K562 (cell line): ENCODE measurements around the gene GLCCI1. TPM values are rescaled to one million over a fixed set of nuclear protein-coding genes. Genes with fewer than 3 reads are reported as not detected.
A peak's percentile ranks its signal among the peaks of the same experiment; 100 is the strongest.

Source experiments
- CBX2 ChIP-seq: fragments of 200-600 bp; sonication (generic); IDR thresholded peaks from one replicate; pipeline ENCODE4 v1.6.1; 2012; ENCODE audit warnings: mild to moderate bottlenecking, low read length, inconsistent platforms; ENCODE audit not compliant: insufficient read depth, poor library complexity, severe bottlenecking
- CHD7 ChIP-seq: fragments of 200-600 bp; sonication (generic); IDR thresholded peaks from one replicate; pipeline ENCODE4 v1.6.1; 2012; ENCODE audit warnings: mild to moderate bottlenecking, low read depth, low read length, inconsistent platforms
- CTBP1 ChIP-seq: fragments of 450-650 bp; IDR thresholded peaks from 2 replicates; pipeline ENCODE4 v1.6.1; 2016; ENCODE audit warnings: borderline replicate concordance
- DPF2 ChIP-seq: fragments of 450-650 bp; IDR thresholded peaks from 2 replicates; pipeline ENCODE4 v1.6.1; 2016
- ELF2 ChIP-seq: fragments of 250-450 bp; sonication (Bioruptor Pico); IDR thresholded peaks from 2 replicates; pipeline ENCODE4 v1.5.0; 2021; ENCODE audit warnings: mild to moderate bottlenecking
- EP400 ChIP-seq: fragments of 450-650 bp; IDR thresholded peaks from 2 replicates; pipeline ENCODE4 v1.6.1; 2017; ENCODE audit warnings: antibody characterized with exemption, mild to moderate bottlenecking, moderate library complexity
- GABPB1 ChIP-seq: sonication (generic); formaldehyde crosslinking; IDR thresholded peaks from 2 replicates; pipeline ENCODE4 v1.8.0; 2022; ENCODE audit warnings: mild to moderate bottlenecking, missing genetic modification reagents
- HDAC3 ChIP-seq: fragments of 450-650 bp; IDR thresholded peaks from 2 replicates; pipeline ENCODE4 v1.6.1; 2018; ENCODE audit warnings: borderline replicate concordance, mild to moderate bottlenecking, moderate library complexity; ENCODE audit not compliant: partially characterized antibody
- MEIS2 ChIP-seq: fragments of 450-650 bp; IDR thresholded peaks from 2 replicates; pipeline ENCODE4 v1.6.1; 2014; ENCODE audit warnings: mild to moderate bottlenecking; ENCODE audit not compliant: partially characterized antibody
- POLR3G ChIP-seq: IDR thresholded peaks from 2 replicates; pipeline ENCODE4 v1.6.1; 2011; ENCODE audit not compliant: insufficient read length, insufficient replicate concordance; ENCODE audit errors: extremely low read depth
- SMARCA4 ChIP-seq: fragments of 450-650 bp; IDR thresholded peaks from 2 replicates; pipeline ENCODE4 v1.6.1; 2016
- polyA plus RNA-seq, 8 experiments: library from polyadenylated mRNA; depleted of rRNA in 4 of 8; stranded (reverse) in 5 of 8; unstranded in 3 of 8; fragments of >200 nt; fragmentation: Nextera tagmentation in 2 of 8; fragmentation: Illumina TruSeq in 1 of 8; extraction: Ambion mirVana in 2 of 8; extraction: Trizol in 1 of 8; gene quantifications; 2 replicates each; pipeline versions ENCODE4 v1.2.1 to v1.2.3, GENCODE V29; 2011 to 2014; ENCODE audit warnings: inconsistent platforms in 1 of 8, missing spikeins in 1 of 8
- total RNA-seq, 7 experiments: library from RNA; depleted of rRNA in 6 of 7; stranded (reverse); fragments of >200 nt in 6 of 7; fragmentation: Illumina TruSeq in 2 of 7; extraction: Trizol in 2 of 7; gene quantifications; 2 replicates each; pipeline versions ENCODE4 v1.2.1 to v1.2.3, GENCODE V29; 2011 to 2021; ENCODE audit warnings: low replicate concordance in 1 of 7
- TF ChIP-seq, protein P1 (sequence below): IDR thresholded peaks from 2 replicates; pipeline ENCODE4 v1.6.1; 2012; ENCODE audit warnings: low read depth, low read length, improper control_type of control experiment, borderline replicate concordance

GLCCI1 gene
- total and polyA plus RNA-seq, 9 of the 15 experiments (the other 6 are each of a cell fraction or from before 2014, with no cell fraction given): 2.7 to 11.9 (median 7.2) TPM

GRCh38 chr7:7989133-7989532, 20.5 kb downstream of the GLCCI1 start (continued):
- TF ChIP-seq, protein P1, sequence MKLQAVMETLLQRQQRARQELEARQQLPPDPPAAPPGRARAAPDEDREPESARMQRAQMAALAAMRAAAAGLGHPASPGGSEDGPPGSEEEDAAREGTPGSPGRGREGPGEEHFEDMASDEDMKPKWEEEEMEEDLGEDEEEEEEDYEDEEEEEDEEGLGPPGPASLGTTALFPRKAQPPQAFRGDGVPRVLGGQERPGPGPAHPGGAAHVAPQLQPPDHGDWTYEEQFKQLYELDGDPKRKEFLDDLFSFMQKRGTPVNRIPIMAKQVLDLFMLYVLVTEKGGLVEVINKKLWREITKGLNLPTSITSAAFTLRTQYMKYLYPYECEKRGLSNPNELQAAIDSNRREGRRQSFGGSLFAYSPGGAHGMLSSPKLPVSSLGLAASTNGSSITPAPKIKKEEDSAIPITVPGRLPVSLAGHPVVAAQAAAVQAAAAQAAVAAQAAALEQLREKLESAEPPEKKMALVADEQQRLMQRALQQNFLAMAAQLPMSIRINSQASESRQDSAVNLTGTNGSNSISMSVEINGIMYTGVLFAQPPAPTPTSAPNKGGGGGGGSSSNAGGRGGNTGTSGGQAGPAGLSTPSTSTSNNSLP: 0 out of 2 replicates have a peak, but pooled peaks have one; percentile 13
- TF ChIP-seq GABPB1 (CRISPR knock-in tag): no peak
- no peak for TF ChIP-seq POLR3G
- TF ChIP-seq EP400: no peak
- TF ChIP-seq CBX2: no peak
- no peak for TF ChIP-seq ELF2
- TF ChIP-seq CHD7: no peak
- TF ChIP-seq SMARCA4: peak; percentile 42; the same call in 1 of the 2 replicates
- peak; percentile 41; the same call in 1 of the 2 replicates for TF ChIP-seq CTBP1
- no peak for TF ChIP-seq HDAC3
- TF ChIP-seq MEIS2: peak; percentile 93
- peak; percentile 61 for TF ChIP-seq DPF2
